KMS-11 (cell line): ENCODE results near the gene TBX21.

Experiments
- H2AFZ ChIP-seq: fragments of 200-600 bp; sonication (generic); 2 replicates; pipeline ENCODE4 v1.6.1; 2016; ENCODE audit warnings: antibody characterized with exemption, mixed run types, low read depth
- H3K27ac ChIP-seq: fragments of 200-600 bp; sonication (generic); 2 replicates; pipeline ENCODE4 v1.6.1; 2016; ENCODE audit warnings: mild to moderate bottlenecking, mixed run types
- H3K27me3 ChIP-seq: fragments of 200-600 bp; sonication (generic); 2 replicates; pipeline ENCODE4 v1.6.1; 2017; ENCODE audit warnings: mild to moderate bottlenecking, low read depth, mixed run types, moderate library complexity; ENCODE audit not compliant: insufficient read depth
- H3K36me3 ChIP-seq: fragments of 200-600 bp; sonication (generic); 2 replicates; pipeline ENCODE4 v1.6.1; 2017; ENCODE audit warnings: mild to moderate bottlenecking, mixed run types; ENCODE audit not compliant: insufficient read depth
- H3K4me1 ChIP-seq: fragments of 200-600 bp; sonication (generic); 2 replicates; pipeline ENCODE4 v1.6.1; 2016; ENCODE audit warnings: mild to moderate bottlenecking, low read depth, mixed run types; ENCODE audit not compliant: poor library complexity, severe bottlenecking
- H3K4me2 ChIP-seq: fragments of 200-600 bp; sonication (generic); 2 replicates; pipeline ENCODE4 v1.7.0; 2016; ENCODE audit warnings: mild to moderate bottlenecking, mixed run types
- H3K4me3 ChIP-seq: fragments of 200-600 bp; sonication (generic); IDR thresholded peaks from 2 replicates; pipeline ENCODE4 v1.6.1; 2017; ENCODE audit warnings: low read depth, low read length, mixed read lengths; ENCODE audit not compliant: insufficient read depth
- H3K79me2 ChIP-seq: fragments of 200-600 bp; sonication (generic); 2 replicates; pipeline ENCODE4 v1.6.1; 2016; ENCODE audit warnings: low read depth, mixed run types; ENCODE audit not compliant: insufficient read depth
- H3K9ac ChIP-seq: fragments of 200-600 bp; sonication (generic); 2 replicates; pipeline ENCODE4 v1.6.1; 2016; ENCODE audit warnings: mild to moderate bottlenecking, mixed run types
- H4K20me1 ChIP-seq: fragments of 200-600 bp; sonication (generic); 2 replicates; pipeline ENCODE4 v1.6.1; 2016; ENCODE audit warnings: mild to moderate bottlenecking, mixed run types; ENCODE audit not compliant: insufficient read depth
- CTCF ChIP-seq: fragments of 200-600 bp; sonication (generic); conservative IDR thresholded peaks from 2 replicates; pipeline ENCODE4 v1.6.1; 2017; ENCODE audit warnings: low read depth, mild to moderate bottlenecking, antibody characterized with exemption, low read length, moderate library complexity, mixed read lengths

Gene TBX21

GRCh38 chr17:47745037-47745380 lies 12.0 kb downstream of the TBX21 start:
- H4K20me1 ChIP-seq = no peaks in the 10 kb centered on the region
- H3K27me3 ChIP-seq = peaks cover 2% of the 10 kb centered on the region; the same call in 1 of the 2 replicates
- H3K36me3 ChIP-seq = no peaks in the 10 kb centered on the region
- no peak overlapping the region for H3K9ac ChIP-seq
- no peak overlapping the region for H3K4me2 ChIP-seq
- no peaks in the 10 kb centered on the region for H3K79me2 ChIP-seq
- no peak overlapping the region for H3K27ac ChIP-seq
- H2AFZ ChIP-seq = no peak overlapping the region
- no peaks in the 10 kb centered on the region for H3K4me1 ChIP-seq
- no peak overlapping the region for H3K4me3 ChIP-seq
- TF ChIP-seq CTCF = no peak

- no peak overlapping the region for H2AFZ ChIP-seq
- H3K4me2 ChIP-seq = no peak overlapping the region
- TF ChIP-seq CTCF = no peak
- no peak overlapping the region for H3K9ac ChIP-seq
- H3K4me1 ChIP-seq = no peaks in the 10 kb centered on the region
- H3K27ac ChIP-seq = no peak overlapping the region
- no peaks in the 10 kb centered on the region for H3K36me3 ChIP-seq
- H4K20me1 ChIP-seq = no peaks in the 10 kb centered on the region
- H3K27me3 ChIP-seq = 0 out of 2 replicates have a peak, but pooled peaks cover 2% of the 10 kb centered on the region
- H3K79me2 ChIP-seq = no peaks in the 10 kb centered on the region
- H3K4me3 ChIP-seq = no peak overlapping the region
These were observed 18.4 kb downstream of the TBX21 start for GRCh38 chr17:47751471-47751870.

GRCh38 chr17:47757386-47757785 lies 24.4 kb downstream of the TBX21 start:
- Histone ChIP-seq H3K36me3 (no peaks in the 10 kb centered on the region), H3K4me2 (no peak overlapping the region), H3K27me3 (no peaks in the 10 kb centered on the region), H4K20me1 (no peaks in the 10 kb centered on the region), H3K4me3 (no peak overlapping the region), H3K27ac (no peak overlapping the region), H3K4me1 (no peaks in the 10 kb centered on the region), H2AFZ (no peak overlapping the region), H3K79me2 (no peaks in the 10 kb centered on the region), H3K9ac (no peak overlapping the region)
- TF ChIP-seq CTCF = no peak

- no peaks in the 10 kb centered on the region for H4K20me1 ChIP-seq
- H3K9ac ChIP-seq = no peak overlapping the region
- H3K36me3 ChIP-seq = no peaks in the 10 kb centered on the region
- no peaks in the 10 kb centered on the region for H3K79me2 ChIP-seq
- H3K4me2 ChIP-seq = no peak overlapping the region
- H3K4me1 ChIP-seq = no peaks in the 10 kb centered on the region
- no peak overlapping the region for H3K27ac ChIP-seq
- no peak overlapping the region for H3K4me3 ChIP-seq
- no peak overlapping the region for H2AFZ ChIP-seq
- H3K27me3 ChIP-seq = no peaks in the 10 kb centered on the region
- TF ChIP-seq CTCF = no peak
These were observed 27.5 kb downstream of the TBX21 start for GRCh38 chr17:47760409-47761140.
